Uterus (tissue), 4 donors: ENCODE results near the gene ECHS1. TPM values are rescaled to one million over a fixed set of nuclear protein-coding genes. Genes with fewer than 3 reads are reported as not detected.
A peak's percentile ranks its signal among the peaks of the same experiment; 100 is the strongest.

Experiments
- DNase-seq, 2 donors: peaks; one replicate each; pipeline ENCODE4 v3.0.0-alpha.2; 2019 to 2020
- H3K27ac ChIP-seq, 2 donors: fragments of 200-600 bp; sonication (generic); 1 replicate in 1 of 2; 2 replicates in 1 of 2; pipeline ENCODE4 v1.5.1; 2016 to 2018
- H3K27me3 ChIP-seq, 2 donors: fragments of 200-600 bp; sonication (generic); one replicate each; pipeline ENCODE4 v1.5.1; 2018 to 2019; ENCODE audit warnings: control low read depth in 1 of 2
- H3K36me3 ChIP-seq, 2 donors: fragments of 200-600 bp; sonication (generic); one replicate each; pipeline ENCODE4 v1.5.1; 2019; ENCODE audit warnings: control low read depth in 1 of 2
- H3K4me1 ChIP-seq, 2 donors: fragments of 200-600 bp; sonication (generic); one replicate each; pipeline ENCODE4 v1.5.1; 2018 to 2019; ENCODE audit warnings: control low read depth in 1 of 2
- H3K4me3 ChIP-seq, 2 donors: fragments of 200-600 bp; sonication (generic); 1 replicate in 1 of 2; 2 replicates in 1 of 2; pipeline ENCODE4 v1.5.1; 2018 to 2019; ENCODE audit warnings: mild to moderate bottlenecking in 1 of 2
- H3K9me3 ChIP-seq, 2 donors: fragments of 200-600 bp; sonication (generic); one replicate each; pipeline ENCODE4 v1.5.1; 2019; ENCODE audit warnings: control low read depth in 1 of 2
- POLR2A ChIP-seq, 2 donors: fragments of 450-650 bp; IDR thresholded peaks; one replicate each; pipeline ENCODE4 v1.6.1; 2016; ENCODE audit warnings: antibody characterized with exemption in 2 of 2, mild to moderate bottlenecking in 1 of 2, moderate library complexity in 1 of 2
- intact Hi-C: fragments of 100-400 bp; cut with DNase I; formaldehyde crosslinking; loops from one replicate; pipeline ENCODE4 v1.15.1; 2023; ENCODE audit warnings: low total_unique reads
- total RNA-seq, 4 donors: library from RNA; depleted of rRNA in 3 of 4; stranded (reverse); fragments of >200 nt in 3 of 4; gene quantifications; one replicate each; pipeline versions ENCODE4 v1.1.0 to v1.2.4, GENCODE V29; 2014 to 2023
- TF ChIP-seq, protein P1 (sequence below), 4 experiments: fragments of 200-600 bp in 2 of 4; fragments of 450-650 bp in 2 of 4; sonication (generic) in 2 of 4; IDR thresholded peaks; one replicate each; pipeline ENCODE4 v1.5.1; 2016 to 2019; ENCODE audit warnings: antibody characterized with exemption in 4 of 4, mild to moderate bottlenecking in 2 of 4, moderate library complexity in 1 of 4
- donor health status: DM: yes; HTN: yes; CAD: no.

ECHS1 gene
- total RNA-seq, 4 donors from 2014 or later, result 28.2 to 48.8 (median 45.1) TPM

GRCh38 chr10:133327651-133328357 is 45.4 kb downstream of the ECHS1 start:
- intact Hi-C loops, result no loop called here
- H3K4me1 ChIP-seq, result peaks cover 0 to 4% of the 10 kb centered on the region in 2 donors
- DNase-seq, result no peak

GRCh38 chr10:133326745-133327650 is 46.2 kb downstream of the ECHS1 start:
- TF ChIP-seq, protein P1, sequence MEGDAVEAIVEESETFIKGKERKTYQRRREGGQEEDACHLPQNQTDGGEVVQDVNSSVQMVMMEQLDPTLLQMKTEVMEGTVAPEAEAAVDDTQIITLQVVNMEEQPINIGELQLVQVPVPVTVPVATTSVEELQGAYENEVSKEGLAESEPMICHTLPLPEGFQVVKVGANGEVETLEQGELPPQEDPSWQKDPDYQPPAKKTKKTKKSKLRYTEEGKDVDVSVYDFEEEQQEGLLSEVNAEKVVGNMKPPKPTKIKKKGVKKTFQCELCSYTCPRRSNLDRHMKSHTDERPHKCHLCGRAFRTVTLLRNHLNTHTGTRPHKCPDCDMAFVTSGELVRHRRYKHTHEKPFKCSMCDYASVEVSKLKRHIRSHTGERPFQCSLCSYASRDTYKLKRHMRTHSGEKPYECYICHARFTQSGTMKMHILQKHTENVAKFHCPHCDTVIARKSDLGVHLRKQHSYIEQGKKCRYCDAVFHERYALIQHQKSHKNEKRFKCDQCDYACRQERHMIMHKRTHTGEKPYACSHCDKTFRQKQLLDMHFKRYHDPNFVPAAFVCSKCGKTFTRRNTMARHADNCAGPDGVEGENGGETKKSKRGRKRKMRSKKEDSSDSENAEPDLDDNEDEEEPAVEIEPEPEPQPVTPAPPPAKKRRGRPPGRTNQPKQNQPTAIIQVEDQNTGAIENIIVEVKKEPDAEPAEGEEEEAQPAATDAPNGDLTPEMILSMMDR (IDR thresholded peaks at IDR 0.05), result no peak
- TF ChIP-seq POLR2A (IDR thresholded peaks at IDR 0.05), result no peak
- no peak overlapping the region for H3K4me3 ChIP-seq

More at GRCh38 chr10:133327651-133328357, 45.4 kb downstream of the ECHS1 start:
- Histone ChIP-seq H3K27me3 (peaks cover 18 to 30% of the 10 kb centered on the region in 2 donors), H3K9me3 (no peaks in the 10 kb centered on the region), H3K4me3 (no peak overlapping the region), H3K36me3 (no peaks in the 10 kb centered on the region), H3K27ac (no peak overlapping the region)
- no peak for TF ChIP-seq POLR2A (IDR thresholded peaks at IDR 0.05)
- TF ChIP-seq, protein P1 (IDR thresholded peaks at IDR 0.05), result no peak

GRCh38 chr10:133326223-133326551 is 47.0 kb downstream of the ECHS1 start:
- peaks cover 18 to 28% of the 10 kb centered on the region in 2 donors for H3K27me3 ChIP-seq
- intact Hi-C loops, result no loop called here
- no peak overlapping the region for H3K4me3 ChIP-seq
- no peak overlapping the region for H3K27ac ChIP-seq
- TF ChIP-seq, protein P1 (IDR thresholded peaks at IDR 0.05), result no peak
- TF ChIP-seq POLR2A (IDR thresholded peaks at IDR 0.05), result no peak
- H3K36me3 ChIP-seq, result no peaks in the 10 kb centered on the region
- no peak for DNase-seq
- H3K4me1 ChIP-seq, result peaks cover 0 to 4% of the 10 kb centered on the region in 2 donors
- no peaks in the 10 kb centered on the region for H3K9me3 ChIP-seq

More at GRCh38 chr10:133326745-133327650, 46.2 kb downstream of the ECHS1 start:
- no peaks in the 10 kb centered on the region for H3K9me3 ChIP-seq
- no peaks in the 10 kb centered on the region for H3K36me3 ChIP-seq
- DNase-seq, result no peak
- peaks cover 0 to 4% of the 10 kb centered on the region in 2 donors for H3K4me1 ChIP-seq
- intact Hi-C loops, result no loop called here
- no peak overlapping the region for H3K27ac ChIP-seq
- peaks cover 18 to 28% of the 10 kb centered on the region in 2 donors for H3K27me3 ChIP-seq

DNA sequence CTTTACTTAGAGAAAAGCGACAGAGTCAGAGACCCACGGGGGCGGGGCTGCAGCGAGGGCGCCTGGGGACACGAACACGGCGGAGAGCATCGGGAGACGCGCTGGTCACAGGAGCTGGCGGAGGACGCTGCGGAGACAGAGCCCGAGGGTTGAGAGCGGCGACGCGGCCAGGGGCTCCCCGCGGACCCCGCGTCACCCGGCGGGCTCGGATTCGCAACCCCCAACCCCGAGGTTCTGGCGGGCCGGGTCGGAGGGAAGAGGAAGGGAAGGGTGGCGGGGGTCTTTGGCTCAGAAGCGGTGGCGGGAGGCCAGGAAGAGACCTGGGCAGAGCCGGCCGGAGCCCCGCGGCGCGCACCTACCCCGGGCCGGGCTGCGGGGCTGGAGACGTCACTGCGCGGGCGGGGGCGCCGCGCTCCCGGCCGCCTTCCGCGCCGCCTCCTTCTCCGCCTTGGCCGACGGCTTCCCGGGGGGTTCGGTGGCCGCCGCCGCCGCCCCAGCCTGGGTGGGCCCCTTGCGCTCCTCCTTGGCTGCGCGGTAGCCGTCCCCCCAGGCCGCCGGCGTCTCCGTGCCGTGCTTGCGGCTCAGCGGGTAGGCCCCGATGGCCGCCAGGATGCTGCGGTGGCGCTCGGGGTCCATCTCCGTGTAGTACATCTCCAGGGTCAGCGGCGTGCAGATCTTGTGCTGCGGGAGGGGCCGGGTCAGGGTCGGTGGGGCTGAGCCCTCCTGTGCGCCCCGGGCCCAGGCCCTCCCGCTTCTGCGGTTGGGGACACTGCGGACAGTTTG is 47.5 kb downstream of the ECHS1 start:
- DNase-seq, result no peak
- H3K4me3 ChIP-seq, result peak overlapping the region in 1 of 2 donors; percentile 14
- H3K27me3 ChIP-seq, result peaks cover 18 to 28% of the 10 kb centered on the region in 2 donors
- TF ChIP-seq POLR2A (IDR thresholded peaks at IDR 0.05), result no peak
- TF ChIP-seq, protein P1 (IDR thresholded peaks at IDR 0.05), result no peak
- no peak overlapping the region for H3K27ac ChIP-seq
- H3K36me3 ChIP-seq, result no peaks in the 10 kb centered on the region
- H3K9me3 ChIP-seq, result no peaks in the 10 kb centered on the region
- H3K4me1 ChIP-seq, result peaks cover 0 to 4% of the 10 kb centered on the region in 2 donors
- intact Hi-C loops, result no loop called here
